SU-DHL-6 (cell line): ENCODE measurements around the gene TRIM63.

ENCODE experiments used
- EZH2phosphoT487 ChIP-seq: fragments of 200-600 bp; sonication (generic), shearing (Covaris generic); conservative IDR thresholded peaks from 2 replicates; pipeline ENCODE4 v1.6.1; 2018; ENCODE audit warnings: mild to moderate bottlenecking, antibody characterized with exemption, low read length, moderate library complexity, mixed read lengths
- TF ChIP-seq, protein P1 (sequence below): fragments of 200-600 bp; sonication (generic); IDR thresholded peaks from one replicate; pipeline ENCODE4 v1.5.1; 2017; ENCODE audit warnings: antibody characterized with exemption, mild to moderate bottlenecking, low read length, moderate library complexity; ENCODE audit not compliant: insufficient read depth, poor library complexity, severe bottlenecking

DNA sequence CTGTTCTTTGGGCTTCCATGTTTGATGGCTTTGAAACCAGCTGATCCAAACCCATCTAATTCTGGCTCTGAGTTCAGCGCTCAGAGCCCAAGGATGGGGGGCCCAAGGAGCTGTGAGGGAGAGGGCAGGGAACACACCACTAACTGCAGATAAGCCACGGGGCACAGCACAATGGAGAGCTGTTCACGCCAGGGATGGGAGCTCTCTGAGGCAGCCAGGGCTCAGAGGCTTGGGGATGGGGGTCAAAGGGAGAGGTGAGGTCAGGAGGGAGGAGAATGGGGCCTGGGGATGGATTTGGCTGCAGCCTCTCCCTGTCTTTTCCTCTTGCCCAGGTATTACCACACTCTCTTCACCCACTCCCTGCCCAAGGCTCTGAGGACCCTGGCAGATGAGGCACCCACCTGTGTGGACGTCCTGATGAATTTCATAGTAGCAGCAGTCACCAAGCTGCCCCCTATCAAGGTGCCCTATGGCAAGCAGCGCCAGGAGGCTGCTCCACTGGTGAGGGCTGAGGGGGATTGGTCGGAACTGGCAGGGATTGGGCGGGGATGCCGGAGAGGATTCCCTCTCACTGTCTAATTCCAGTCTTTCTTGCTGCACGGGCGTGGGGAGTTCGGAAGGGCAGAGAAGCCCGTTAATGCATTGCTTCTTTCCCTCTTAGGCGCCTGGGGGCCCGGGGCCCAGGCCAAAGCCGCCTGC, 32.8 kb downstream of the TRIM63 start:
- TF ChIP-seq, protein P1, sequence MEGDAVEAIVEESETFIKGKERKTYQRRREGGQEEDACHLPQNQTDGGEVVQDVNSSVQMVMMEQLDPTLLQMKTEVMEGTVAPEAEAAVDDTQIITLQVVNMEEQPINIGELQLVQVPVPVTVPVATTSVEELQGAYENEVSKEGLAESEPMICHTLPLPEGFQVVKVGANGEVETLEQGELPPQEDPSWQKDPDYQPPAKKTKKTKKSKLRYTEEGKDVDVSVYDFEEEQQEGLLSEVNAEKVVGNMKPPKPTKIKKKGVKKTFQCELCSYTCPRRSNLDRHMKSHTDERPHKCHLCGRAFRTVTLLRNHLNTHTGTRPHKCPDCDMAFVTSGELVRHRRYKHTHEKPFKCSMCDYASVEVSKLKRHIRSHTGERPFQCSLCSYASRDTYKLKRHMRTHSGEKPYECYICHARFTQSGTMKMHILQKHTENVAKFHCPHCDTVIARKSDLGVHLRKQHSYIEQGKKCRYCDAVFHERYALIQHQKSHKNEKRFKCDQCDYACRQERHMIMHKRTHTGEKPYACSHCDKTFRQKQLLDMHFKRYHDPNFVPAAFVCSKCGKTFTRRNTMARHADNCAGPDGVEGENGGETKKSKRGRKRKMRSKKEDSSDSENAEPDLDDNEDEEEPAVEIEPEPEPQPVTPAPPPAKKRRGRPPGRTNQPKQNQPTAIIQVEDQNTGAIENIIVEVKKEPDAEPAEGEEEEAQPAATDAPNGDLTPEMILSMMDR, result no peak
- no peak for TF ChIP-seq EZH2phosphoT487
